Measurements from ENCODE around the gene SOX6.

GRCh38 chr11:16252373-16252772, 104.0 kb downstream of the SOX6 start:
- TF ChIP-seq EP300 (IDR thresholded peaks at IDR 0.05) (no peak), CTCF (IDR thresholded peaks at IDR 0.05) (no peak), POLR2A (IDR thresholded peaks at IDR 0.05; ENCODE audit: low read depth) (no peak)

Data from esophagus muscularis mucosa (tissue), 4 donors.